ENCODE measurements around the gene TGFBR3. TPM values are rescaled to one million over a fixed set of nuclear protein-coding genes. Genes with fewer than 3 reads are reported as not detected.
A peak's percentile ranks its signal among the peaks of the same experiment; 100 is the strongest.

Gene TGFBR3
- total and polyA plus RNA-seq, 9 of the 15 experiments (the other 6 are each of a cell fraction or from before 2014, with no cell fraction given): 3.6 to 32.4 (median 15.6) TPM

DNA sequence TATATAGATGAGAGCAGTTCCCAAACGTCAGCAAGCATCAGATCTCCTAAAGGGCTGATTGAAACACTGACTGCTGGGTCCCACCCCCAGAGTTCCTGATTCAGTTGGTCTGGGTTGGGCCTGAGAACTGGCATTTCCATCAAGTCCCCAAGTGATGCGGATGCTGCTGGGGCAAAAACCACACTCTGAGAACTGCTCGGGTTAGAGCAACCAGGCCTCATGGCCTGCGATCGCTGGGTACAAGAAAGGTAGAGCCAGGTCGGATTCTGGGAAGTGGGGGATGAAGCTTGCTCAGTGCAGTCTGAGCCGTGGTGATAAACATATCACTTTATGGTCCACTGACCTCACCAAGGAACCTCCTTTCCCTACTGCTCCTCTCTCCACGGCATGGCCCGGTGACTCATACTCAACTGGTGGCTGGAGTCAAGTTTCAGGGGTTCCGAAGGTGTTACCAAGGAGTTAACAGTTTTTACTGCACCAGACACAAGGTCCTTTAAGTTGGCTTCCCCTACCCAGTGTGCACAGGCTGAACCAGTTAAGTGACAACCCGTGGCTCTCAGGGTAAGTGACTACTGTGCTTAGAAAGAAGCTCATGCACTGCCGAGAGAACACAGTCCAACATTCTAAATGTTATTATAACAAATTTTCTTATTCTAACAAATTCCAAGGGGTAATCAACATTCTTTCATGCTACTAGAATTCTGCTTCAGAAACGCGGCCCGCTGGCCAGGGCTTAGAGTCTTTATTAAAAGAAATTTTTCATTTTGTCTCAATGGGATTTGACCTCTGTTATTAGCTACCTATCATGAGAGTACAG is 153.5 kb downstream of the TGFBR3 start (continued):
- TF ChIP-seq, protein P1, sequence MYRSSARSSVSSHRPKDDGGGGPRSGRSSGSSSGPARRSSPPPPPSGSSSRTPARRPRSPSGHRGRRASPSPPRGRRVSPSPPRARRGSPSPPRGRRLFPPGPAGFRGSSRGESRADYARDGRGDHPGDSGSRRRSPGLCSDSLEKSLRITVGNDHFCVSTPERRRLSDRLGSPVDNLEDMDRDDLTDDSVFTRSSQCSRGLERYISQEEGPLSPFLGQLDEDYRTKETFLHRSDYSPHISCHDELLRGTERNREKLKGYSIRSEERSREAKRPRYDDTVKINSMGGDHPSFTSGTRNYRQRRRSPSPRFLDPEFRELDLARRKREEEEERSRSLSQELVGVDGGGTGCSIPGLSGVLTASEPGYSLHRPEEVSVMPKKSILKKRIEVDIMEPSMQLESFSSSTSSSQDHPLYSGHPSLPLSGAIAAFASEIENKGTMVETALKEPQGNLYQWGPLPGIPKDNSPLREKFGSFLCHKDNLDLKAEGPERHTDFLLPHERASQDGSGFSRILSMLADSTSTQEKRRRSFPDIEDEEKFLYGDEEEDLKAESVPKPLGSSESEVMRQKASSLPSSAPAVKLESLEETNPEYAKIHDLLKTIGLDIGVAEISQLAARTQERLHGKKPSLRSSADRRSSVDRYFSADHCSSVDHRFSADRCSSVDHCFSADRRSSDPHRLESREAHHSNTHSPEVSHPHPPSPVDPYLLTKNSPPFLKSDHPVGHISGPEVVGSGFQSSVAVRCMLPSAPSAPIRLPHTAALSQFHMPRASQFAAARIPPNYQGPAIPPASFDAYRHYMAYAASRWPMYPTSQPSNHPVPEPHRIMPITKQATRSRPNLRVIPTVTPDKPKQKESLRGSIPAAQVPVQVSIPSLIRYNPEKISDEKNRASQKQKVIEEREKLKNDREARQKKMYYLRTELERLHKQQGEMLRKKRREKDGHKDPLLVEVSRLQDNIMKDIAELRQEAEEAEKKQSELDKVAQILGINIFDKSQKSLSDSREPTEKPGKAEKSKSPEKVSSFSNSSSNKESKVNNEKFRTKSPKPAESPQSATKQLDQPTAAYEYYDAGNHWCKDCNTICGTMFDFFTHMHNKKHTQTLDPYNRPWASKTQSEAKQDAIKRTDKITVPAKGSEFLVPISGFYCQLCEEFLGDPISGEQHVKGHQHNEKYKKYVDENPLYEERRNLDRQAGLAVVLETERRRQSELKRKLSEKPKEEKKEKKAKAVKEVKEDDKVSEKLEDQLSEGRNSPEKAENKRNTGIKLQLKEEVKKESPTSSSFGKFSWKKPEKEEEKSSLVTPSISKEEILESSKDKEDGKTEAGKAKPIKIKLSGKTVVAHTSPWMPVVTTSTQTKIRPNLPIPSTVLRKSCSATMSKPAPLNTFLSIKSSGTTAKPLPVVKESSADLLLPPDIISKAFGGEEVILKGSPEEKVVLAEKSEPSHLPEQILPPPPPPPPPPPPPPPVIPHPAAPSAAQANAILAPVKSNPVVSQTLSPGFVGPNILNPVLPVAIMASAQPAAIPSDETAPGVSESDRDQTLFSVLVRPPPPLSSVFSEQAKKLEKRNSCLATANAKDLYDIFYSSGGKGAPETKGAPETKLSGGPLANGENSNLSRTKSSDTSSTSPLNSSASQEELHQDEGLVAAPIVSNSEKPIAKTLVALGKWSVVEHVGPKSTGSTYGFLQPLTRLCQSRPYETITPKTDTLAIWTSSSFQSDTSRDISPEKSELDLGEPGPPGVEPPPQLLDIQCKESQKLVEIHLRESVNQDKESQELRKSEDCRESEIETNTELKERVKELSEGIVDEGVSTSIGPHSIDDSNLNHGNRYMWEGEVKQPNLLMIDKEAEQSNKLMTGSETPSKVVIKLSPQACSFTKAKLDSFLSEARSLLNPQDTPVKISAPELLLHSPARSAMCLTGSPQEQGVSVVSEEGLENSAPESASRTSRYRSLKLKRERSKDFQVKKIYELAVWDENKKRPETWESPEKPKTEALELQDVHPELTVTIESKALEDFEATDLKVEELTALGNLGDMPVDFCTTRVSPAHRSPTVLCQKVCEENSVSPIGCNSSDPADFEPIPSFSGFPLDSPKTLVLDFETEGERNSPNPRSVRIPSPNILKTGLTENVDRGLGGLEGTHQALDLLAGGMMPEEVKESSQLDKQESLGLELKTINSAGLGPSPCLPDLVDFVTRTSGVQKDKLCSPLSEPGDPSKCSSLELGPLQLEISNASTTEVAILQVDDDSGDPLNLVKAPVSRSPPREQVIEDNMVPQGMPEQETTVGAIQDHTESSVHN (IDR thresholded peaks at IDR 0.05; ENCODE audit: borderline replicate concordance in 1 of 2, low read depth in 1 of 2): peak in 1 of 2 experiments; percentile 70; a peak in 1 of 4 replicates
- TF ChIP-seq, protein P2, sequence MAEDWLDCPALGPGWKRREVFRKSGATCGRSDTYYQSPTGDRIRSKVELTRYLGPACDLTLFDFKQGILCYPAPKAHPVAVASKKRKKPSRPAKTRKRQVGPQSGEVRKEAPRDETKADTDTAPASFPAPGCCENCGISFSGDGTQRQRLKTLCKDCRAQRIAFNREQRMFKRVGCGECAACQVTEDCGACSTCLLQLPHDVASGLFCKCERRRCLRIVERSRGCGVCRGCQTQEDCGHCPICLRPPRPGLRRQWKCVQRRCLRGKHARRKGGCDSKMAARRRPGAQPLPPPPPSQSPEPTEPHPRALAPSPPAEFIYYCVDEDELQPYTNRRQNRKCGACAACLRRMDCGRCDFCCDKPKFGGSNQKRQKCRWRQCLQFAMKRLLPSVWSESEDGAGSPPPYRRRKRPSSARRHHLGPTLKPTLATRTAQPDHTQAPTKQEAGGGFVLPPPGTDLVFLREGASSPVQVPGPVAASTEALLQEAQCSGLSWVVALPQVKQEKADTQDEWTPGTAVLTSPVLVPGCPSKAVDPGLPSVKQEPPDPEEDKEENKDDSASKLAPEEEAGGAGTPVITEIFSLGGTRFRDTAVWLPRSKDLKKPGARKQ (CRISPR knock-in tag; IDR thresholded peaks at IDR 0.05): no peak
- TF ChIP-seq ZNF551 (CRISPR knock-in tag; IDR thresholded peaks at IDR 0.05) (no peak), ZNF76 (CRISPR knock-in tag; IDR thresholded peaks at IDR 0.05; ENCODE audit: borderline replicate concordance) (no peak)
- TF ChIP-seq, protein P3, sequence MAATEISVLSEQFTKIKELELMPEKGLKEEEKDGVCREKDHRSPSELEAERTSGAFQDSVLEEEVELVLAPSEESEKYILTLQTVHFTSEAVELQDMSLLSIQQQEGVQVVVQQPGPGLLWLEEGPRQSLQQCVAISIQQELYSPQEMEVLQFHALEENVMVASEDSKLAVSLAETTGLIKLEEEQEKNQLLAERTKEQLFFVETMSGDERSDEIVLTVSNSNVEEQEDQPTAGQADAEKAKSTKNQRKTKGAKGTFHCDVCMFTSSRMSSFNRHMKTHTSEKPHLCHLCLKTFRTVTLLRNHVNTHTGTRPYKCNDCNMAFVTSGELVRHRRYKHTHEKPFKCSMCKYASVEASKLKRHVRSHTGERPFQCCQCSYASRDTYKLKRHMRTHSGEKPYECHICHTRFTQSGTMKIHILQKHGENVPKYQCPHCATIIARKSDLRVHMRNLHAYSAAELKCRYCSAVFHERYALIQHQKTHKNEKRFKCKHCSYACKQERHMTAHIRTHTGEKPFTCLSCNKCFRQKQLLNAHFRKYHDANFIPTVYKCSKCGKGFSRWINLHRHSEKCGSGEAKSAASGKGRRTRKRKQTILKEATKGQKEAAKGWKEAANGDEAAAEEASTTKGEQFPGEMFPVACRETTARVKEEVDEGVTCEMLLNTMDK (IDR thresholded peaks at IDR 0.05; ENCODE audit: borderline replicate concordance, insufficient read depth, low read depth, low read length, poor library complexity, severe bottlenecking): no peak
